H1 (cell line): ENCODE results near the gene CDIPT. TPM values are rescaled to one million over a fixed set of nuclear protein-coding genes. Genes with fewer than 3 reads are reported as not detected.

Source experiments
- ASH2L ChIP-seq: fragments of 200-600, 300-600 bp; sonication (generic); IDR thresholded peaks from one replicate; pipeline ENCODE4 v1.7.1; 2017; ENCODE audit warnings: low read length
- CBX5 ChIP-seq: fragments of 300-800, 300-1000 bp; sonication (generic); IDR thresholded peaks from 2 replicates; pipeline ENCODE4 v1.7.1; 2016; ENCODE audit warnings: antibody characterized with exemption, low read length, low read depth
- CHD2 ChIP-seq: IDR thresholded peaks from 2 replicates; pipeline ENCODE4 v1.6.1; 2012; ENCODE audit warnings: low read length, improper control_type of control experiment
- JUN ChIP-seq: IDR thresholded peaks from 2 replicates; pipeline ENCODE4 v1.6.1; 2011; ENCODE audit warnings: low read depth, mild to moderate bottlenecking, improper control_type of control experiment, low read length
- KDM1A ChIP-seq: fragments of 200-600, 300-600 bp; sonication (generic); IDR thresholded peaks from 2 replicates; pipeline ENCODE4 v1.7.1; 2016; ENCODE audit warnings: mild to moderate bottlenecking, low read length, borderline replicate concordance
- MAFK ChIP-seq: IDR thresholded peaks from 2 replicates; pipeline ENCODE4 v1.6.1; 2012; ENCODE audit warnings: low read depth, mild to moderate bottlenecking, improper control_type of control experiment, low read length
- RNF2 ChIP-seq: fragments of 200-900, 300-1000 bp; sonication (generic); IDR thresholded peaks from 2 replicates; pipeline ENCODE4 v1.7.1; 2016; ENCODE audit warnings: borderline replicate concordance, low read depth, mild to moderate bottlenecking, antibody characterized with exemption, low read length; ENCODE audit not compliant: poor library complexity, severe bottlenecking; ENCODE audit errors: missing control alignments
- polyA plus RNA-seq, 7 experiments: library from polyadenylated mRNA; depleted of rRNA in 3 of 7; stranded (reverse) in 5 of 7; unstranded in 2 of 7; fragments of >200 nt in 5 of 7; fragments of 200-250 nt in 2 of 7; gene quantifications; 1 replicate in 5 of 7; 2 replicates in 1 of 7; 4 replicates in 1 of 7; pipeline versions ENCODE4 v1.2.1 to v1.2.3, GENCODE V29; 2011 to 2013; ENCODE audit warnings: missing spikeins in 2 of 7, mixed read lengths in 2 of 7
- total RNA-seq: library from RNA; stranded (reverse); fragmentation: NEBNext Ultra II Directional; extraction: Animal tissue kit (Norgen Biotek cat#: 25700); gene quantifications from 2 replicates; pipeline ENCODE4 v1.2.1, GENCODE V29; 2021
- TF ChIP-seq, protein P1 (sequence below): fragments of 300-600 bp; sonication (generic); IDR thresholded peaks from 2 replicates; pipeline ENCODE4 v1.7.1; 2012; ENCODE audit warnings: low read length, moderate library complexity, mild to moderate bottlenecking, inconsistent platforms; ENCODE audit not compliant: insufficient replicate concordance

CDIPT gene
- total and polyA plus RNA-seq, 2 of the 8 experiments (the other 6 are each of a cell fraction or from before 2014, with no cell fraction given), result 69.2 to 140 TPM

DNA sequence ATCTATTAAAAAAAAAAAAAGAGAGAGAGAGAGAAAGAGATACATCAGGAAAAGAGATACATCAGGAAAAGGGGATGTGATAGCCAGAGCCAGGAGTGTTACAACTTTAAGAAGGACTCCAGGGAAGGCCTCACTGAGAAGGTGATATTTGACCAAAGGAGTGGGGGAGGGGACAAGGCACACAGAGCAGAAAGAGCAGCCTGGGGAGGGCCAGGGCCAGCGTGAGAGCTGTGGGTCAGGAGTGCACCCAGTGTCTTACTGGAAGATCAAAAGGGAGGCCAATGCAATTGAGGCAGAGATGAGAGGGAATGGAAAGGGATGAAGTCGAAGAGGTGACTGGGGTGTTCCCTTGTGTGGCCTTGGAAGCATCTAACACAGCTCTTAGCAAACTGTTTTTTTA lies 44.9 kb upstream of the CDIPT start (continued):
- TF ChIP-seq ASH2L (no peak), CBX5 (no peak), CHD2 (no peak), KDM1A (no peak), JUN (no peak), RNF2 (no peak), MAFK (no peak)
- TF ChIP-seq, protein P1, sequence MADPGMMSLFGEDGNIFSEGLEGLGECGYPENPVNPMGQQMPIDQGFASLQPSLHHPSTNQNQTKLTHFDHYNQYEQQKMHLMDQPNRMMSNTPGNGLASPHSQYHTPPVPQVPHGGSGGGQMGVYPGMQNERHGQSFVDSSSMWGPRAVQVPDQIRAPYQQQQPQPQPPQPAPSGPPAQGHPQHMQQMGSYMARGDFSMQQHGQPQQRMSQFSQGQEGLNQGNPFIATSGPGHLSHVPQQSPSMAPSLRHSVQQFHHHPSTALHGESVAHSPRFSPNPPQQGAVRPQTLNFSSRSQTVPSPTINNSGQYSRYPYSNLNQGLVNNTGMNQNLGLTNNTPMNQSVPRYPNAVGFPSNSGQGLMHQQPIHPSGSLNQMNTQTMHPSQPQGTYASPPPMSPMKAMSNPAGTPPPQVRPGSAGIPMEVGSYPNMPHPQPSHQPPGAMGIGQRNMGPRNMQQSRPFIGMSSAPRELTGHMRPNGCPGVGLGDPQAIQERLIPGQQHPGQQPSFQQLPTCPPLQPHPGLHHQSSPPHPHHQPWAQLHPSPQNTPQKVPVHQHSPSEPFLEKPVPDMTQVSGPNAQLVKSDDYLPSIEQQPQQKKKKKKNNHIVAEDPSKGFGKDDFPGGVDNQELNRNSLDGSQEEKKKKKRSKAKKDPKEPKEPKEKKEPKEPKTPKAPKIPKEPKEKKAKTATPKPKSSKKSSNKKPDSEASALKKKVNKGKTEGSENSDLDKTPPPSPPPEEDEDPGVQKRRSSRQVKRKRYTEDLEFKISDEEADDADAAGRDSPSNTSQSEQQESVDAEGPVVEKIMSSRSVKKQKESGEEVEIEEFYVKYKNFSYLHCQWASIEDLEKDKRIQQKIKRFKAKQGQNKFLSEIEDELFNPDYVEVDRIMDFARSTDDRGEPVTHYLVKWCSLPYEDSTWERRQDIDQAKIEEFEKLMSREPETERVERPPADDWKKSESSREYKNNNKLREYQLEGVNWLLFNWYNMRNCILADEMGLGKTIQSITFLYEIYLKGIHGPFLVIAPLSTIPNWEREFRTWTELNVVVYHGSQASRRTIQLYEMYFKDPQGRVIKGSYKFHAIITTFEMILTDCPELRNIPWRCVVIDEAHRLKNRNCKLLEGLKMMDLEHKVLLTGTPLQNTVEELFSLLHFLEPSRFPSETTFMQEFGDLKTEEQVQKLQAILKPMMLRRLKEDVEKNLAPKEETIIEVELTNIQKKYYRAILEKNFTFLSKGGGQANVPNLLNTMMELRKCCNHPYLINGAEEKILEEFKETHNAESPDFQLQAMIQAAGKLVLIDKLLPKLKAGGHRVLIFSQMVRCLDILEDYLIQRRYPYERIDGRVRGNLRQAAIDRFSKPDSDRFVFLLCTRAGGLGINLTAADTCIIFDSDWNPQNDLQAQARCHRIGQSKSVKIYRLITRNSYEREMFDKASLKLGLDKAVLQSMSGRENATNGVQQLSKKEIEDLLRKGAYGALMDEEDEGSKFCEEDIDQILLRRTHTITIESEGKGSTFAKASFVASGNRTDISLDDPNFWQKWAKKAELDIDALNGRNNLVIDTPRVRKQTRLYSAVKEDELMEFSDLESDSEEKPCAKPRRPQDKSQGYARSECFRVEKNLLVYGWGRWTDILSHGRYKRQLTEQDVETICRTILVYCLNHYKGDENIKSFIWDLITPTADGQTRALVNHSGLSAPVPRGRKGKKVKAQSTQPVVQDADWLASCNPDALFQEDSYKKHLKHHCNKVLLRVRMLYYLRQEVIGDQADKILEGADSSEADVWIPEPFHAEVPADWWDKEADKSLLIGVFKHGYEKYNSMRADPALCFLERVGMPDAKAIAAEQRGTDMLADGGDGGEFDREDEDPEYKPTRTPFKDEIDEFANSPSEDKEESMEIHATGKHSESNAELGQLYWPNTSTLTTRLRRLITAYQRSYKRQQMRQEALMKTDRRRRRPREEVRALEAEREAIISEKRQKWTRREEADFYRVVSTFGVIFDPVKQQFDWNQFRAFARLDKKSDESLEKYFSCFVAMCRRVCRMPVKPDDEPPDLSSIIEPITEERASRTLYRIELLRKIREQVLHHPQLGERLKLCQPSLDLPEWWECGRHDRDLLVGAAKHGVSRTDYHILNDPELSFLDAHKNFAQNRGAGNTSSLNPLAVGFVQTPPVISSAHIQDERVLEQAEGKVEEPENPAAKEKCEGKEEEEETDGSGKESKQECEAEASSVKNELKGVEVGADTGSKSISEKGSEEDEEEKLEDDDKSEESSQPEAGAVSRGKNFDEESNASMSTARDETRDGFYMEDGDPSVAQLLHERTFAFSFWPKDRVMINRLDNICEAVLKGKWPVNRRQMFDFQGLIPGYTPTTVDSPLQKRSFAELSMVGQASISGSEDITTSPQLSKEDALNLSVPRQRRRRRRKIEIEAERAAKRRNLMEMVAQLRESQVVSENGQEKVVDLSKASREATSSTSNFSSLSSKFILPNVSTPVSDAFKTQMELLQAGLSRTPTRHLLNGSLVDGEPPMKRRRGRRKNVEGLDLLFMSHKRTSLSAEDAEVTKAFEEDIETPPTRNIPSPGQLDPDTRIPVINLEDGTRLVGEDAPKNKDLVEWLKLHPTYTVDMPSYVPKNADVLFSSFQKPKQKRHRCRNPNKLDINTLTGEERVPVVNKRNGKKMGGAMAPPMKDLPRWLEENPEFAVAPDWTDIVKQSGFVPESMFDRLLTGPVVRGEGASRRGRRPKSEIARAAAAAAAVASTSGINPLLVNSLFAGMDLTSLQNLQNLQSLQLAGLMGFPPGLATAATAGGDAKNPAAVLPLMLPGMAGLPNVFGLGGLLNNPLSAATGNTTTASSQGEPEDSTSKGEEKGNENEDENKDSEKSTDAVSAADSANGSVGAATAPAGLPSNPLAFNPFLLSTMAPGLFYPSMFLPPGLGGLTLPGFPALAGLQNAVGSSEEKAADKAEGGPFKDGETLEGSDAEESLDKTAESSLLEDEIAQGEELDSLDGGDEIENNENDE, result no peak
- TF ChIP-seq, all 59 proteins: peak for 0
